PC-3 (cell line): ENCODE results near the gene ALG1.
"Not testable (repeated sequence)": the region's sequence is repeated elsewhere in the genome, so short reads cannot be mapped to it uniquely, and the experiment has no call there.

Source experiments
- CTCF ChIP-seq: fragments of 300-600 bp; sonication (generic); conservative IDR thresholded peaks from 2 replicates; pipeline ENCODE4 v1.5.1; 2017; ENCODE audit warnings: antibody characterized with exemption, low read depth, mild to moderate bottlenecking, low read length
- EZH2 ChIP-seq: fragments of 300-600 bp; sonication (generic); IDR thresholded peaks from one replicate; pipeline ENCODE4 v1.6.1; 2017; ENCODE audit warnings: antibody characterized with exemption, mild to moderate bottlenecking, low read length; ENCODE audit not compliant: unreplicated experiment
- EZH2phosphoT487 ChIP-seq: fragments of 300-600 bp; sonication (generic); IDR thresholded peaks from 2 replicates; pipeline ENCODE4 v1.6.1; 2018; ENCODE audit warnings: mild to moderate bottlenecking, antibody characterized with exemption, low read length, borderline replicate concordance

- TF ChIP-seq CTCF, EZH2, EZH2phosphoT487: not testable (repeated sequence)
Observed at GRCh38 chr16:5096437-5097060, 24.9 kb downstream of the ALG1 start.
